ENCODE measurements around the gene C12orf42.
"Not testable (repeated sequence)": the region's sequence is repeated elsewhere in the genome, so short reads cannot be mapped to it uniquely, and the experiment has no call there.

The C12orf42 gene

DNA sequence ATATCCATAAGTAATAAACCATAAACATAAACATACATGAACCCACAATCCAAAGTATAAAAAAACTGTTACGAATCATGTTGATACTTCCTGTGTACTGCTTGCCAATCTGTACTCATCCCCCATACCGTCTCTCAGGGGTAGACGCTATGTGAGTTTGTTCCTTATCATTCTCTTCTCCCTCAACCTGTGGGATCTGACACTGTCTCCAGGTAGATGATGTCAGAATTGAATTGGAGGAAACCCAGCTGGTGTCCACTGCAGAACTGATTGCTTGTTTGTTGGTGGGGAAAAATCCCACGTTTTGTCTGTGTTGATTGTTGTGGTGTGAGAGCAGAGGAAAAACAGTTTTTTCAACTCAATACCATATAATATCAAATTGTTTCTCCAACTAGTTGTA is 50.8 kb downstream of the C12orf42 start:
- no peaks in the 10 kb centered on the region for H3K36me3 Mint-ChIP-seq (ENCODE audit: low read depth)
- no peaks in the 10 kb centered on the region for H3K4me1 Mint-ChIP-seq
- no peaks in the 10 kb centered on the region for H3K9me3 Mint-ChIP-seq
- no peak overlapping the region for H3K4me3 Mint-ChIP-seq
- H3K27me3 Mint-ChIP-seq (ENCODE audit: low read depth): peaks cover 3% of the 10 kb centered on the region
- TF ChIP-seq, protein P1, sequence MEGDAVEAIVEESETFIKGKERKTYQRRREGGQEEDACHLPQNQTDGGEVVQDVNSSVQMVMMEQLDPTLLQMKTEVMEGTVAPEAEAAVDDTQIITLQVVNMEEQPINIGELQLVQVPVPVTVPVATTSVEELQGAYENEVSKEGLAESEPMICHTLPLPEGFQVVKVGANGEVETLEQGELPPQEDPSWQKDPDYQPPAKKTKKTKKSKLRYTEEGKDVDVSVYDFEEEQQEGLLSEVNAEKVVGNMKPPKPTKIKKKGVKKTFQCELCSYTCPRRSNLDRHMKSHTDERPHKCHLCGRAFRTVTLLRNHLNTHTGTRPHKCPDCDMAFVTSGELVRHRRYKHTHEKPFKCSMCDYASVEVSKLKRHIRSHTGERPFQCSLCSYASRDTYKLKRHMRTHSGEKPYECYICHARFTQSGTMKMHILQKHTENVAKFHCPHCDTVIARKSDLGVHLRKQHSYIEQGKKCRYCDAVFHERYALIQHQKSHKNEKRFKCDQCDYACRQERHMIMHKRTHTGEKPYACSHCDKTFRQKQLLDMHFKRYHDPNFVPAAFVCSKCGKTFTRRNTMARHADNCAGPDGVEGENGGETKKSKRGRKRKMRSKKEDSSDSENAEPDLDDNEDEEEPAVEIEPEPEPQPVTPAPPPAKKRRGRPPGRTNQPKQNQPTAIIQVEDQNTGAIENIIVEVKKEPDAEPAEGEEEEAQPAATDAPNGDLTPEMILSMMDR (IDR thresholded peaks at IDR 0.05; ENCODE audit: unreplicated experiment in 3 of 3): no peak
- H3K27ac Mint-ChIP-seq: no peak overlapping the region

DNA sequence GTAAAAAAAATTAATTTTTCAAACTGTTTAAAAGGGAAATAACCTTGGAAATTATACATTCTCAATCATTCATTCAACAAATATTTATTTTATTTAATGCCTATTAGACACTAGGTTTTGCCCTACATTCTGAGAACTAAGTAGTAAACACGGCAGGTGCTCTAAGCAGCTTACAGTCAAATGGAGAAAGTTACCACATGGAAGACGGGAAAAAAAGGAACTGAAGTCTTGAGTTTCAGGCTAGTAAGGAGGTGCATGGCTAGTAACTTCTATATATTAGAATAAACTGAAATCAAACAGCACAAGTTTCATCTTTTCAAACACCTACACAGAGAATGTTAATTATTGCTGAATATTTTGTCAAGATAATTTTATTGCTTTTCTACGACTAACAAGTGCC is 52.9 kb downstream of the C12orf42 start:
- TF ChIP-seq, protein P1 (IDR thresholded peaks at IDR 0.05; ENCODE audit: unreplicated experiment in 3 of 3): no peak
- Mint-ChIP-seq H3K4me1 (no peaks in the 10 kb centered on the region), H3K27me3 (ENCODE audit: low read depth) (peaks cover 3% of the 10 kb centered on the region), H3K9me3 (no peaks in the 10 kb centered on the region), H3K27ac (no peak overlapping the region), H3K4me3 (no peak overlapping the region), H3K36me3 (ENCODE audit: low read depth) (no peaks in the 10 kb centered on the region)

- no peaks in the 10 kb centered on the region for H3K4me1 Mint-ChIP-seq
- peaks cover 3% of the 10 kb centered on the region for H3K27me3 Mint-ChIP-seq (ENCODE audit: low read depth)
- TF ChIP-seq, protein P1 (IDR thresholded peaks at IDR 0.05; ENCODE audit: unreplicated experiment in 3 of 3): no peak
- H3K27ac Mint-ChIP-seq: no peak overlapping the region
- H3K4me3 Mint-ChIP-seq: no peak overlapping the region
- no peaks in the 10 kb centered on the region for H3K36me3 Mint-ChIP-seq (ENCODE audit: low read depth)
- H3K9me3 Mint-ChIP-seq: no peaks in the 10 kb centered on the region
Measured at GRCh38 chr12:103442182-103442555, 53.6 kb downstream of the C12orf42 start.

DNA sequence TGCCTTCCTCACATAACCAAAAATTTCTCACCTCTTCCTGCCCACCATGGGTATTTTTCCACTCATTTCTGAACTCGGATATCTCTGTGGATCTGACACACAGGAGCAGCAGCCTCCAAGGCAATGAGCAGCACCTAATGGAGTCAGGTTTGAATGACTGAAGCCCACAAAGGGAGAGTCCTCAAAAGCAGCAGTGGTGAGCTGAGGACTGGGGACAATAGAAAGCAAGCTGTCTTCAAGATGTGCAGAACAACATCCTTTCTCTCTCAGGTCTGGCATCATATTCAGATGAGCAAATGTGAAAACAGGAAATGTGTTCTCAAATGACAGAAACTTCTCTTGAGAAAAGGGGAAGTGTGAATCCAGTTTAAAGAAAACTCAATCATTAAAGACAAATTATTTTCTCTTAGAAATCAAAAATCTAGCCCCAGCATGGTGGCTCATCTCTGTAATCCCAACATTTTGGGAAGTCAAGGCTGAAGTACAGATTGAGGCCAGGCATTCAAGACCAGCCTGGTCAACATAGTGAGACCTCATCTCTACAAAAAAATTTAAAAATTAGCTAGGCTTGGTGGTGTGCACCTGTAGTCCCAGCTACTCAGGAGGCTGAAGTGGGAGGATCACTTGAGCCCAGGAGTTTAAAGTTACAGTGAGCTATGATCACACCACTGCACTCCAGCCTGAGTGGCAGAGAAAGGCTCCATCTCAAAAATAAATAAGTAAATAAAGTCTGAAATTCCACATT is 54.2 kb downstream of the C12orf42 start:
- no peak overlapping the region for H3K4me3 Mint-ChIP-seq
- TF ChIP-seq, protein P1 (IDR thresholded peaks at IDR 0.05; ENCODE audit: unreplicated experiment in 3 of 3): no peak
- no peak overlapping the region for H3K27ac Mint-ChIP-seq
- no peaks in the 10 kb centered on the region for H3K36me3 Mint-ChIP-seq (ENCODE audit: low read depth)
- H3K9me3 Mint-ChIP-seq: no peaks in the 10 kb centered on the region
- peaks cover 3% of the 10 kb centered on the region for H3K27me3 Mint-ChIP-seq (ENCODE audit: low read depth)
- H3K4me1 Mint-ChIP-seq: no peaks in the 10 kb centered on the region

GRCh38 chr12:103434165-103435105 is 61.3 kb downstream of the C12orf42 start:
- H3K27me3 Mint-ChIP-seq (ENCODE audit: low read depth): not testable (repeated sequence)
- H3K4me3 Mint-ChIP-seq: peak overlapping the region; percentile 47 to 71 (median 63)

GRCh38 chr12:103431950-103432349 is 63.8 kb downstream of the C12orf42 start:
- TF ChIP-seq, protein P1 (IDR thresholded peaks at IDR 0.05; ENCODE audit: unreplicated experiment in 3 of 3): no peak
- peaks cover 18% of the 10 kb centered on the region for H3K9me3 Mint-ChIP-seq
- H3K36me3 Mint-ChIP-seq (ENCODE audit: low read depth): no peaks in the 10 kb centered on the region
- H3K27ac Mint-ChIP-seq: no peak overlapping the region
- no peaks in the 10 kb centered on the region for H3K4me1 Mint-ChIP-seq
- H3K4me3 Mint-ChIP-seq: no peak overlapping the region
- no peaks in the 10 kb centered on the region for H3K27me3 Mint-ChIP-seq (ENCODE audit: low read depth)

More at GRCh38 chr12:103434165-103435105, 61.3 kb downstream of the C12orf42 start:
- not testable (repeated sequence) for H3K36me3 Mint-ChIP-seq (ENCODE audit: low read depth); H3K4me1 Mint-ChIP-seq; H3K9me3 Mint-ChIP-seq
- peak overlapping the region in 1 of 3 experiments; percentile 33 for H3K27ac Mint-ChIP-seq
